GM12872 (cell line): ENCODE data around the gene SYT8.

ENCODE experiments used
- CTCF ChIP-seq: IDR thresholded peaks from 3 replicates; pipeline ENCODE4 v1.5.1; 2011; ENCODE audit warnings: low read depth, mild to moderate bottlenecking, low read length, moderate library complexity; ENCODE audit not compliant: insufficient read depth

Gene SYT8

GRCh38 chr11:1852271-1852876, 17.6 kb downstream of the SYT8 start:
- no peak for TF ChIP-seq CTCF

GRCh38 chr11:1852877-1853276, 18.1 kb downstream of the SYT8 start, which contains the start of gene LSP1:
LSP1 (plus strand) TSS chr11:1853084; CDS start chr11:1853145, 61 bp downstream.
- no peak for TF ChIP-seq CTCF

GRCh38 chr11:1853376-1854131, 18.8 kb downstream of the SYT8 start:
- TF ChIP-seq CTCF = peak; percentile 38; the same call in 2 of the 3 replicates

GRCh38 chr11:1854132-1854948, 19.6 kb downstream of the SYT8 start:
- TF ChIP-seq CTCF = no peak

- TF ChIP-seq CTCF = no peak
These were observed 20.4 kb downstream of the SYT8 start for GRCh38 chr11:1854949-1855885.

GRCh38 chr11:1855886-1856265, 21.1 kb downstream of the SYT8 start:
- TF ChIP-seq CTCF = no peak
